HEK293 (cell line): ENCODE results near the gene IGSF9.
A peak's percentile ranks its signal among the peaks of the same experiment; 100 is the strongest.
"Not testable (repeated sequence)": the region's sequence is repeated elsewhere in the genome, so short reads cannot be mapped to it uniquely, and the experiment has no call there.

Source experiments
- CTCF ChIA-PET: fragments of 350-600 bp; formaldehyde crosslinking; extraction: SDS; loops from one replicate; lab custom pipeline; 2021; ENCODE audit warnings: antibody characterized with exemption; lab: Yijun Ruan, JAX
- POLR2A ChIA-PET: fragments of 300-600 bp; formaldehyde crosslinking; extraction: SDS; loops from one replicate; lab custom pipeline; 2020; ENCODE audit warnings: antibody characterized with exemption, inconsistent platforms; lab: Yijun Ruan, JAX
- H3K27ac ChIP-seq: fragments of 200-500 bp; sonication (Bioruptor generic); 2 replicates; pipeline ENCODE4 v1.5.1; 2014; ENCODE audit warnings: low read depth, low read length, control low read depth, inconsistent platforms; ENCODE audit errors: extremely low read depth
- H3K36me3 ChIP-seq, 2 experiments: fragments of 200-500 bp in 1 of 2; sonication (Bioruptor generic) in 1 of 2; 1 replicate in 1 of 2; 2 replicates in 1 of 2; pipeline ENCODE4 v1.5.1; 2014 to 2017; ENCODE audit warnings: inconsistent platforms in 2 of 2, low read length in 2 of 2; ENCODE audit not compliant: control insufficient read depth in 2 of 2, insufficient read depth in 1 of 2
- H3K4me1 ChIP-seq: fragments of 200-500 bp; sonication (Bioruptor generic); 2 replicates; pipeline ENCODE4 v1.5.1; 2014; ENCODE audit warnings: mild to moderate bottlenecking, low read length, inconsistent platforms; ENCODE audit not compliant: control insufficient read depth, insufficient read depth
- H3K4me3 ChIP-seq: 2 replicates; pipeline ENCODE4 v1.5.1; 2011; ENCODE audit warnings: low read depth, mild to moderate bottlenecking, control low read depth, low read length, moderate library complexity
- H3K9me3 ChIP-seq: fragments of 200-500 bp; sonication (Bioruptor generic); 2 replicates; pipeline ENCODE4 v1.5.1; 2014; ENCODE audit warnings: low read depth, low read length, inconsistent platforms; ENCODE audit not compliant: control insufficient read depth, insufficient read depth
- ELK4 ChIP-seq: IDR thresholded peaks from 2 replicates; pipeline ENCODE4 v1.6.1; 2011; ENCODE audit warnings: mild to moderate bottlenecking, low read depth, low read length, borderline replicate concordance
- SETDB1 ChIP-seq: IDR thresholded peaks from one replicate; pipeline ENCODE4 v1.6.1; 2017; ENCODE audit warnings: mild to moderate bottlenecking, low read length, moderate library complexity, mixed read lengths; ENCODE audit not compliant: insufficient read length
- ZNF133 ChIP-seq: fragments of 450-650 bp; formaldehyde crosslinking; IDR thresholded peaks from 2 replicates; pipeline ENCODE4 v1.5.1; 2016; ENCODE audit warnings: missing biosample characterization, missing genetic modification characterization
- ZNF280C ChIP-seq: fragments of 450-650 bp; formaldehyde crosslinking; IDR thresholded peaks from 2 replicates; pipeline ENCODE4 v1.5.1; 2016; ENCODE audit warnings: missing biosample characterization, missing genetic modification characterization
- ZNF311 ChIP-seq: fragments of 450-650 bp; formaldehyde crosslinking; IDR thresholded peaks from 2 replicates; pipeline ENCODE4 v1.5.1; 2017; ENCODE audit warnings: missing biosample characterization, missing genetic modification characterization, borderline replicate concordance
- ZNF473 ChIP-seq: fragments of 450-650 bp; formaldehyde crosslinking; IDR thresholded peaks from 2 replicates; pipeline ENCODE4 v1.5.1; 2017; ENCODE audit warnings: missing biosample characterization, missing genetic modification characterization
- ZNF510 ChIP-seq: fragments of 450-650 bp; formaldehyde crosslinking; IDR thresholded peaks from 2 replicates; pipeline ENCODE4 v1.5.1; 2018; ENCODE audit warnings: mild to moderate bottlenecking, missing genetic modification characterization, missing biosample characterization; ENCODE audit not compliant: insufficient replicate concordance
- ZNF571 ChIP-seq: fragments of 450-650 bp; formaldehyde crosslinking; IDR thresholded peaks from 2 replicates; pipeline ENCODE4 v1.5.0; 2017; ENCODE audit warnings: missing biosample characterization, missing genetic modification characterization
- ZNF654 ChIP-seq: fragments of 450-650 bp; formaldehyde crosslinking; IDR thresholded peaks from 2 replicates; pipeline ENCODE4 v1.5.1; 2016; ENCODE audit warnings: low read depth, missing biosample characterization, missing genetic modification characterization
- ZNF776 ChIP-seq: fragments of 450-650 bp; formaldehyde crosslinking; IDR thresholded peaks from 2 replicates; pipeline ENCODE4 v1.5.0; 2017; ENCODE audit warnings: missing biosample characterization, missing genetic modification characterization, borderline replicate concordance
- ZNF843 ChIP-seq: fragments of 450-650 bp; formaldehyde crosslinking; IDR thresholded peaks from 2 replicates; pipeline ENCODE4 v1.5.1; 2016; ENCODE audit warnings: missing biosample characterization, missing genetic modification characterization
- ZSCAN5A ChIP-seq: fragments of 450-650 bp; formaldehyde crosslinking; IDR thresholded peaks from 2 replicates; pipeline ENCODE4 v1.5.1; 2016; ENCODE audit warnings: missing biosample characterization, missing genetic modification characterization
- TF ChIP-seq, protein P1 (sequence below): fragments of 450-650 bp; formaldehyde crosslinking; IDR thresholded peaks from 2 replicates; pipeline ENCODE4 v1.5.1; 2017; ENCODE audit warnings: missing biosample characterization, missing genetic modification characterization

IGSF9 gene

GRCh38 chr1:159906960-159907359 is 38.5 kb downstream of the IGSF9 start (continued):
- no peak for TF ChIP-seq ZNF133 (tag by site-specific recombination)
- no peak for TF ChIP-seq ZNF776
- TF ChIP-seq ZNF654 (tag by site-specific recombination), result no peak
- no peak for TF ChIP-seq ZNF311
- TF ChIP-seq, protein P1, sequence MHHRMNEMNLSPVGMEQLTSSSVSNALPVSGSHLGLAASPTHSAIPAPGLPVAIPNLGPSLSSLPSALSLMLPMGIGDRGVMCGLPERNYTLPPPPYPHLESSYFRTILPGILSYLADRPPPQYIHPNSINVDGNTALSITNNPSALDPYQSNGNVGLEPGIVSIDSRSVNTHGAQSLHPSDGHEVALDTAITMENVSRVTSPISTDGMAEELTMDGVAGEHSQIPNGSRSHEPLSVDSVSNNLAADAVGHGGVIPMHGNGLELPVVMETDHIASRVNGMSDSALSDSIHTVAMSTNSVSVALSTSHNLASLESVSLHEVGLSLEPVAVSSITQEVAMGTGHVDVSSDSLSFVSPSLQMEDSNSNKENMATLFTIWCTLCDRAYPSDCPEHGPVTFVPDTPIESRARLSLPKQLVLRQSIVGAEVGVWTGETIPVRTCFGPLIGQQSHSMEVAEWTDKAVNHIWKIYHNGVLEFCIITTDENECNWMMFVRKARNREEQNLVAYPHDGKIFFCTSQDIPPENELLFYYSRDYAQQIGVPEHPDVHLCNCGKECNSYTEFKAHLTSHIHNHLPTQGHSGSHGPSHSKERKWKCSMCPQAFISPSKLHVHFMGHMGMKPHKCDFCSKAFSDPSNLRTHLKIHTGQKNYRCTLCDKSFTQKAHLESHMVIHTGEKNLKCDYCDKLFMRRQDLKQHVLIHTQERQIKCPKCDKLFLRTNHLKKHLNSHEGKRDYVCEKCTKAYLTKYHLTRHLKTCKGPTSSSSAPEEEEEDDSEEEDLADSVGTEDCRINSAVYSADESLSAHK (tag by site-specific recombination), result no peak
- no peak for TF ChIP-seq ELK4
- TF ChIP-seq ZNF843 (tag by site-specific recombination), result no peak
- no peak for TF ChIP-seq ZNF280C (tag by site-specific recombination)

DNA sequence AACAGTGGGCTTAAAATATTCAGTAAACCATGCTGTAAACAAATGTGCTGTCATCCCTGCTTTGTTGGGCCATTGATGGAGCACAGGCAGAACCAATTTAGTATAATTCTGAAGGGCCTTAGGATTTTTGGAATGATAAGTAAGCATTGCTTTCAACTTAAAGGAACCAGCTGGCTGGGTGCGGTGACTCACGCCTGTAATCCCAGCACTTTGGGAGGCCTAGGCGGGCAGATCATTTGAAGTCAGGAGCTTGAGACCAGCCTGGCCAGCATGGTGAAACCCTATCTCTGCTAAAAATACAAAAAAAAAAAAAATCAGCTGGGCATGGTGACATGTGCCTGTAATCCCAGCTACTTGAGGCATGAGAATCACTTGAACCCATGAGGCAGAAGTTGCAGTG is 41.4 kb downstream of the IGSF9 start:
- TF ChIP-seq SETDB1, result peak; percentile 22
- H3K9me3 ChIP-seq, H3K4me1 ChIP-seq, H3K27ac ChIP-seq, H3K4me3 ChIP-seq, H3K36me3 ChIP-seq: not testable (repeated sequence)
- ChIA-PET CTCF (interaction anchor here (1.0 to 1.9 kb wide), 3 partner anchors 11 to 104 kb away, joined by 3 to 9 read pairs (median 5); no protein-coding TSS in a partner anchor), POLR2A (interaction anchor here (0.7 kb wide), 1 partner anchor 36 kb away, joined by 4 read pairs; no protein-coding TSS in a partner anchor)

DNA sequence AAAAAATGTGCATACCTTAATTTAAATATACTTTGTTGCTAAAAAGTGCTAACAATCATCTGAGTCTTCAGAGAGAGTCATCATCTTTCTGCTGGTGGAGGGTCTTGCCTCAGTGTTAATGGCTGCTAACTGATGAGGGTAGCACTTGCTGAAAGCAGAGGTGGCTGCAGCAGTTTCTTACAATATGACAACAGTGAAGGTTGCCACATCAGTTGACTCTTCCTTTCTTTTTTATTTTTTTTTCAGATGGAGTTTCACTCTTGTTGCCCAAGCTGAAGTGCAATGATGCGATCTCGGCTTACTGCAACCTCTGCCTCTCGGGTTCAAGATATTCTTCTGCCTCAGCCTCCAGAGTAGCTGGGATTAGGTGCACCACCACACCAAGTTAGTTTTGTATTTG is 42.9 kb downstream of the IGSF9 start:
- Histone ChIP-seq H3K4me1 (no peaks in the 10 kb centered on the region), H3K9me3 (no peaks in the 10 kb centered on the region), H3K36me3 (no peaks in the 10 kb centered on the region), H3K27ac (no peak overlapping the region), H3K4me3 (no peak overlapping the region)
- ChIA-PET CTCF (interaction anchor here (0.6 to 1.9 kb wide), 3 partner anchors 10 to 43 kb away, joined by 3 to 9 read pairs (median 4); no protein-coding TSS in a partner anchor), POLR2A (no interaction called here)
- TF ChIP-seq ZNF473 (tag by site-specific recombination) (no peak), ZNF571 (no peak), ZNF510 (tag by site-specific recombination) (no peak), ZSCAN5A (tag by site-specific recombination) (no peak), ZNF654 (tag by site-specific recombination) (no peak)
- TF ChIP-seq, all 188 proteins: peak for 0
